ENCODE measurements around the gene CNTN6. TPM values are rescaled to one million over a fixed set of nuclear protein-coding genes. Genes with fewer than 3 reads are reported as not detected.

CNTN6 gene
- total RNA-seq, 1 donor from 2014 or later, result not detected

GRCh38 chr3:1235526-1236120, 142.8 kb downstream of the CNTN6 start:
- intact Hi-C loops (cut with micrococcal nuclease), result no loop called here
- TF ChIP-seq CTCF (IDR thresholded peaks at IDR 0.05; ENCODE audit: borderline replicate concordance), result no peak
- Histone ChIP-seq H3K36me3 (no peaks in the 10 kb centered on the region), H3K27me3 (ENCODE audit: low read depth) (no peaks in the 10 kb centered on the region), H3K9me3 (replicated peaks) (no peaks in the 10 kb centered on the region), H3K4me1 (no peaks in the 10 kb centered on the region), H3K27ac (replicated peaks) (no peak overlapping the region), H3K4me3 (no peak overlapping the region)
- DNase-seq, result no peak

- H3K4me3 ChIP-seq, result no peak overlapping the region
- no peaks in the 10 kb centered on the region for H3K4me1 ChIP-seq
- intact Hi-C loops (cut with micrococcal nuclease), result no loop called here
- TF ChIP-seq CTCF (IDR thresholded peaks at IDR 0.05; ENCODE audit: borderline replicate concordance), result no peak
- no peaks in the 10 kb centered on the region for H3K27me3 ChIP-seq (ENCODE audit: low read depth)
- no peak overlapping the region for H3K27ac ChIP-seq (replicated peaks)
- DNase-seq, result no peak
- H3K36me3 ChIP-seq, result no peaks in the 10 kb centered on the region
- H3K9me3 ChIP-seq (replicated peaks), result peaks cover 3% of the 10 kb centered on the region
Observed at GRCh38 chr3:1251282-1252060, 158.6 kb downstream of the CNTN6 start.

- H3K4me1 ChIP-seq, result no peaks in the 10 kb centered on the region
- H3K36me3 ChIP-seq, result no peaks in the 10 kb centered on the region
- TF ChIP-seq CTCF (IDR thresholded peaks at IDR 0.05; ENCODE audit: borderline replicate concordance), result no peak
- no peaks in the 10 kb centered on the region for H3K27me3 ChIP-seq (ENCODE audit: low read depth)
- no peaks in the 10 kb centered on the region for H3K9me3 ChIP-seq (replicated peaks)
- H3K27ac ChIP-seq (replicated peaks), result no peak overlapping the region
- no peak for DNase-seq
- no peak overlapping the region for H3K4me3 ChIP-seq
- intact Hi-C loops (cut with micrococcal nuclease), result no loop called here
Observed at GRCh38 chr3:1252061-1252430, 159.2 kb downstream of the CNTN6 start.

- DNase-seq, result no peak
- Histone ChIP-seq H3K27ac (replicated peaks) (no peak overlapping the region), H3K4me3 (no peak overlapping the region), H3K27me3 (ENCODE audit: low read depth) (no peaks in the 10 kb centered on the region), H3K36me3 (no peaks in the 10 kb centered on the region), H3K4me1 (no peaks in the 10 kb centered on the region), H3K9me3 (replicated peaks) (no peaks in the 10 kb centered on the region)
- intact Hi-C loops (cut with micrococcal nuclease), result no loop called here
- no peak for TF ChIP-seq CTCF (IDR thresholded peaks at IDR 0.05; ENCODE audit: borderline replicate concordance)
Observed at GRCh38 chr3:1262246-1262645, 169.4 kb downstream of the CNTN6 start.

GRCh38 chr3:1263121-1263520, 170.3 kb downstream of the CNTN6 start:
- no peak for TF ChIP-seq CTCF (IDR thresholded peaks at IDR 0.05; ENCODE audit: borderline replicate concordance)
- intact Hi-C loops (cut with micrococcal nuclease), result no loop called here
- Histone ChIP-seq H3K27me3 (ENCODE audit: low read depth) (no peaks in the 10 kb centered on the region), H3K27ac (replicated peaks) (no peak overlapping the region), H3K36me3 (no peaks in the 10 kb centered on the region), H3K4me1 (no peaks in the 10 kb centered on the region), H3K9me3 (replicated peaks) (no peaks in the 10 kb centered on the region), H3K4me3 (no peak overlapping the region)
- no peak for DNase-seq
